HL-60 (cell line): ENCODE data around the gene ATP1A2.

ENCODE experiments used
- POLR2AphosphoS5 ChIP-seq: IDR thresholded peaks from 2 replicates; pipeline ENCODE4 v1.6.1; 2012; ENCODE audit warnings: low read depth
- TF ChIP-seq, protein P1 (sequence below): IDR thresholded peaks from one replicate; pipeline ENCODE4 v1.5.1; 2011; ENCODE audit warnings: low read length, control low read depth, inconsistent platforms; ENCODE audit not compliant: insufficient read depth
- TF ChIP-seq, protein P2 (sequence below): IDR thresholded peaks from 2 replicates; pipeline ENCODE4 v1.6.1; 2012; ENCODE audit warnings: low read depth; ENCODE audit not compliant: insufficient replicate concordance

GRCh38 chr1:160156361-160156760 is 40.8 kb downstream of the ATP1A2 start:
- TF ChIP-seq, protein P1, sequence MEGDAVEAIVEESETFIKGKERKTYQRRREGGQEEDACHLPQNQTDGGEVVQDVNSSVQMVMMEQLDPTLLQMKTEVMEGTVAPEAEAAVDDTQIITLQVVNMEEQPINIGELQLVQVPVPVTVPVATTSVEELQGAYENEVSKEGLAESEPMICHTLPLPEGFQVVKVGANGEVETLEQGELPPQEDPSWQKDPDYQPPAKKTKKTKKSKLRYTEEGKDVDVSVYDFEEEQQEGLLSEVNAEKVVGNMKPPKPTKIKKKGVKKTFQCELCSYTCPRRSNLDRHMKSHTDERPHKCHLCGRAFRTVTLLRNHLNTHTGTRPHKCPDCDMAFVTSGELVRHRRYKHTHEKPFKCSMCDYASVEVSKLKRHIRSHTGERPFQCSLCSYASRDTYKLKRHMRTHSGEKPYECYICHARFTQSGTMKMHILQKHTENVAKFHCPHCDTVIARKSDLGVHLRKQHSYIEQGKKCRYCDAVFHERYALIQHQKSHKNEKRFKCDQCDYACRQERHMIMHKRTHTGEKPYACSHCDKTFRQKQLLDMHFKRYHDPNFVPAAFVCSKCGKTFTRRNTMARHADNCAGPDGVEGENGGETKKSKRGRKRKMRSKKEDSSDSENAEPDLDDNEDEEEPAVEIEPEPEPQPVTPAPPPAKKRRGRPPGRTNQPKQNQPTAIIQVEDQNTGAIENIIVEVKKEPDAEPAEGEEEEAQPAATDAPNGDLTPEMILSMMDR, result no peak
- TF ChIP-seq, protein P2, sequence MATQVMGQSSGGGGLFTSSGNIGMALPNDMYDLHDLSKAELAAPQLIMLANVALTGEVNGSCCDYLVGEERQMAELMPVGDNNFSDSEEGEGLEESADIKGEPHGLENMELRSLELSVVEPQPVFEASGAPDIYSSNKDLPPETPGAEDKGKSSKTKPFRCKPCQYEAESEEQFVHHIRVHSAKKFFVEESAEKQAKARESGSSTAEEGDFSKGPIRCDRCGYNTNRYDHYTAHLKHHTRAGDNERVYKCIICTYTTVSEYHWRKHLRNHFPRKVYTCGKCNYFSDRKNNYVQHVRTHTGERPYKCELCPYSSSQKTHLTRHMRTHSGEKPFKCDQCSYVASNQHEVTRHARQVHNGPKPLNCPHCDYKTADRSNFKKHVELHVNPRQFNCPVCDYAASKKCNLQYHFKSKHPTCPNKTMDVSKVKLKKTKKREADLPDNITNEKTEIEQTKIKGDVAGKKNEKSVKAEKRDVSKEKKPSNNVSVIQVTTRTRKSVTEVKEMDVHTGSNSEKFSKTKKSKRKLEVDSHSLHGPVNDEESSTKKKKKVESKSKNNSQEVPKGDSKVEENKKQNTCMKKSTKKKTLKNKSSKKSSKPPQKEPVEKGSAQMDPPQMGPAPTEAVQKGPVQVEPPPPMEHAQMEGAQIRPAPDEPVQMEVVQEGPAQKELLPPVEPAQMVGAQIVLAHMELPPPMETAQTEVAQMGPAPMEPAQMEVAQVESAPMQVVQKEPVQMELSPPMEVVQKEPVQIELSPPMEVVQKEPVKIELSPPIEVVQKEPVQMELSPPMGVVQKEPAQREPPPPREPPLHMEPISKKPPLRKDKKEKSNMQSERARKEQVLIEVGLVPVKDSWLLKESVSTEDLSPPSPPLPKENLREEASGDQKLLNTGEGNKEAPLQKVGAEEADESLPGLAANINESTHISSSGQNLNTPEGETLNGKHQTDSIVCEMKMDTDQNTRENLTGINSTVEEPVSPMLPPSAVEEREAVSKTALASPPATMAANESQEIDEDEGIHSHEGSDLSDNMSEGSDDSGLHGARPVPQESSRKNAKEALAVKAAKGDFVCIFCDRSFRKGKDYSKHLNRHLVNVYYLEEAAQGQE, result no peak
- TF ChIP-seq POLR2AphosphoS5, result no peak
